Activated CD8-positive, alpha-beta T cell treated with anti-CD3 and anti-CD28 coated beads, Interleukin-2, amount 10 ng/mL, durations not matched to agents 7 days and 5 days (primary cell): ENCODE measurements around the gene PPCS. TPM values are rescaled to one million over a fixed set of nuclear protein-coding genes. Genes with fewer than 3 reads are reported as not detected.
"Not testable (repeated sequence)": the region's sequence is repeated elsewhere in the genome, so short reads cannot be mapped to it uniquely, and the experiment has no call there.

Experiments
- ATAC-seq: fragments of 150-1000 bp; cut with Tn5 transposase; one replicate; pipeline ENCODE4 v1.10.0; 2021; ENCODE audit warnings: moderate library complexity
- CTCF ChIA-PET: fragments of 350-600 bp; sonication (Branson Sonifier 250); formaldehyde crosslinking; loops from one replicate; lab custom pipeline; 2021; ENCODE audit warnings: antibody characterized with exemption; lab: Charles Lee
- POLR2A ChIA-PET: fragments of 350-600 bp; sonication (Branson Sonifier 250); formaldehyde crosslinking; loops from one replicate; lab custom pipeline; 2021; ENCODE audit warnings: antibody characterized with exemption; lab: Charles Lee
- DNase-seq: peaks from one replicate; pipeline ENCODE4 v3.0.0-alpha.2; 2020
- H3K27ac Mint-ChIP-seq: one replicate; pipeline ENCODE4 v1.8.0; 2021; ENCODE audit warnings: mild to moderate bottlenecking, mixed read lengths
- H3K27me3 Mint-ChIP-seq: one replicate; pipeline ENCODE4 v1.8.0; 2021; ENCODE audit warnings: low read depth, mixed read lengths
- H3K36me3 Mint-ChIP-seq: one replicate; pipeline ENCODE4 v1.8.0; 2021; ENCODE audit warnings: low read depth, mixed read lengths
- H3K4me1 Mint-ChIP-seq: one replicate; pipeline ENCODE4 v1.8.0; 2021; ENCODE audit warnings: low read depth, mixed read lengths
- H3K4me3 Mint-ChIP-seq: one replicate; pipeline ENCODE4 v1.8.0; 2021; ENCODE audit warnings: mild to moderate bottlenecking, mixed read lengths
- H3K9me3 Mint-ChIP-seq: one replicate; pipeline ENCODE4 v1.8.0; 2022; ENCODE audit warnings: mixed read lengths; ENCODE audit not compliant: insufficient read depth
- total RNA-seq, 2 experiments: library from RNA; stranded (reverse); gene quantifications; one replicate each; pipeline ENCODE4 v1.2.3, GENCODE V29; 2021

Gene PPCS
- total RNA-seq, 2 experiments from 2014 or later, result 34.4 to 36.2 TPM

DNA sequence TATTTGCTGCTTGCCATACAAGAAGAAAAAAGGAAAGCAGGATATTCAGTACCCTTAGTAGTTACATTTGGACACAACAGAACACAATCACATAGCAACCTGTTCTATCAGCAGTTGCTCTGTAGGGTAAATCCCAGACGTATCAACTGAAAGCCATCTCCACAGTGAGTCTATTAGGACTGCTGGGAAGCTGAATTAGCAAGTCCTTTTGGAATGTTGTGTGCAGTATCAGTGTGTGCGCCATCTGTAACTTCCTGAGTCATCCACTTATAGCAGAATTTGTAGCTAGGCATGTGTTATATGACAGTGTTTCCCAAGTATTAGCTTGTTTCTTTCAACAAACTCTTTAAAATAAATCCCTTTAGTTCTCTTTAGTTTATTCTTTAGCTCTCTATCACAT lies 28.0 kb downstream of the PPCS start:
- Mint-ChIP-seq H3K36me3 (no peaks in the 10 kb centered on the region), H3K27ac (no peak overlapping the region), H3K4me3 (no peak overlapping the region), H3K9me3 (no peaks in the 10 kb centered on the region), H3K27me3 (peaks cover 2% of the 10 kb centered on the region), H3K4me1 (no peaks in the 10 kb centered on the region)
- ChIA-PET POLR2A (no interaction called here), CTCF (interaction anchor here (1.5 kb wide), 1 partner anchor 9 kb away, joined by 3 read pairs; no protein-coding TSS in a partner anchor)
- ATAC-seq (no peak), DNase-seq (no peak)

DNA sequence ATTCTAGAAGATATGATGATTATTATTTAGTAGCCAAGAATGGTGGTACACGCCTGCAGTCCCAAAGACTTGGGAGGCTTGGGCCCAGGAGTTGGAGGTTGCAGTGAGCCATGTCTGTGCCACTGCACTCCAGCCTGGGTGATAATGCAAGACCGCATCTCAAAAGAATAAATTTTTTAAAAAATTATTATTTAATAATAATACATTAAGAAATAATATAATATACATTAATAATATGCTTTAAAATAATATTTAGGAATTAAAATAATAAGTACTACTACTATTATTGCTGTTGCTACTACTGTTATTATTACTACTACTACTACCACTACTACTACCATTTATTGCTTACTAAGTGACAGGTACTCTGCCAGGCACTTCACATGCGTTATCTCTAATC lies 33.9 kb downstream of the PPCS start:
- no peak for ATAC-seq
- Mint-ChIP-seq H3K27ac (no peak overlapping the region), H3K27me3 (peaks cover 2% of the 10 kb centered on the region), H3K4me3 (no peak overlapping the region), H3K9me3 (no peaks in the 10 kb centered on the region), H3K36me3 (no peaks in the 10 kb centered on the region), H3K4me1 (no peaks in the 10 kb centered on the region)
- no peak for DNase-seq
- CTCF ChIA-PET, result no interaction called here
- POLR2A ChIA-PET, result no interaction called here

DNA sequence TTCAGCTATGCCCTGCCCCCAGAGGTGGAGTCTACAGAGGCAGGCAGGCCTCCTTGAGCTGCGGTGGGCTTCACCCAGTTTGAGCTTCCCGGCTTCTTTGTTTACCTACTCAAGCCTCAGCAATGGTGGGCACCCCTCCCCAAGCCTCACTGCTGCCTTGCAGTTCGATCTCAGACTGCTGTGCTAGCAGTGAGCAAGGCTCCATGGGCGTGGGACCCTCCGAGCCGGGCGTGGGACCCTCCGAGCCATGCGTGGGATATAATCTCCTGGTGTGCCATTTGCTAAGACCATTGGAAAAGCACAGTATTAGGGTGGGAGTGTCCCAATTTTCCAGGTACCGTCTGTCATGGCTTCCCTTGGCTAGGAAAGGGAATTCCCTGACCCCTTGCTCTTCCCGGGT lies 45.7 kb downstream of the PPCS start:
- CTCF ChIA-PET, ATAC-seq, H3K4me1 Mint-ChIP-seq, H3K27ac Mint-ChIP-seq, H3K36me3 Mint-ChIP-seq, H3K4me3 Mint-ChIP-seq, POLR2A ChIA-PET, DNase-seq, H3K27me3 Mint-ChIP-seq: not testable (repeated sequence)
- peaks cover 28% of the 10 kb centered on the region for H3K9me3 Mint-ChIP-seq

DNA sequence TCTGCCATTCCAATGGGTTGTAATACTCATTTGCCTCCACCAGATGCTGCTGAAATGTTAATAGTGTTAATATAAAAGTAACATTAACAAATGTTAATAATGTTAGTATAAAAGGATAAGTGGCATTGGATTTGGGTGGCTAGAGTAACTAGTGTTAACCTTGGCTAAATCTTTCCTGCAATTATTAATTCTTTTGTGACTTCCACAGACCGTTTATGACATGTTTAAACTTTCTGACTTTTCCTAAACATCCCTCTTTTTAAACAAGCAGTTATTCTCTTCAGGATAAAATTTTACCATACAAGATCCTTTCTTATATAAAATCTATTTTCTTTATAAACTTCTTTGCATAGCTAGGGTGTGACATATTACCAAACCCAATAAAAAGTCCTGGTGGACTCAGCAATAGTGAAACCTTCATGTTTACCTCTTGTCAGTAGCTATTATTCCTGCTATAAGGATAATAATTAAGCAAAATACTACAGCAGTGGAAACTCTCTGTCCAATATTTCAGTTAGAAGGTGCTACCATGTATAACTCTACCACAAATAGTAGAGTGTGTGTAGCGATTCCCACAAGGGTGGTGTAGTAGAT lies 48.3 kb downstream of the PPCS start:
- POLR2A ChIA-PET, result no interaction called here
- CTCF ChIA-PET, result no interaction called here
- no peak overlapping the region for H3K4me3 Mint-ChIP-seq
- ATAC-seq (no peak), DNase-seq (no peak)
- peaks cover 7% of the 10 kb centered on the region for H3K36me3 Mint-ChIP-seq
- no peak overlapping the region for H3K27ac Mint-ChIP-seq
- no peaks in the 10 kb centered on the region for H3K4me1 Mint-ChIP-seq
- no peaks in the 10 kb centered on the region for H3K27me3 Mint-ChIP-seq
- H3K9me3 Mint-ChIP-seq, result peaks cover 28% of the 10 kb centered on the region

DNA sequence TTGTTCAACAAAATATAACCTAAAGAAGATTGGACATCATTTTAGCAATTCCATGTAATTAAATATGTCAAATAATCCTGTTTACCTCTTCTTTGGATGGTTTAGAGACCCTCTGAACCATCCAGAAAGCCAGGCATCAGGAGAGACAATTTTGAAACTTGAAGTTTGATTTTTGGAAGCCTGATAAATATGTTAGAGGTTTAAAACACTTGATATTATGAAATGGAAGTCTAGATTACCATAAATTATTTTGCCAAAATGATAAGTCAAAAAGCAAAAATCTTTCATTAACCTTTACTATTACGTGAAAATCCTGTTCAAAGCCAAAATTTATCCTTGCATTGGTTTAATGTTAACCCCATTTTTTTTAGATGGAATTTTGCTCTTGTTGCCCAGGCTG lies 50.2 kb downstream of the PPCS start:
- Mint-ChIP-seq H3K27ac (no peak overlapping the region), H3K9me3 (peaks cover 37% of the 10 kb centered on the region), H3K4me3 (no peak overlapping the region), H3K27me3 (no peaks in the 10 kb centered on the region), H3K4me1 (no peaks in the 10 kb centered on the region), H3K36me3 (peaks cover 5% of the 10 kb centered on the region)
- ATAC-seq, result no peak
- ChIA-PET CTCF (no interaction called here), POLR2A (no interaction called here)
- no peak for DNase-seq

Other genes with a start within 250 kb of the PPCS start
- gene FOXJ3, start 121.3 kb upstream of the PPCS start, total RNA-seq, result 10 to 100 TPM; 41.5 to 44.5 TPM
- gene RIMKLA, start 75.8 kb upstream of the PPCS start, total RNA-seq, result 1 to 10 TPM; 2.5 TPM
- gene ZMYND12, start 521 bp upstream of the PPCS start, total RNA-seq, result under 1 TPM; 0.63 to 0.79 TPM
- gene CCDC30, start 6.7 kb downstream of the PPCS start, total RNA-seq, result 1 to 10 TPM; 1.7 to 2.2 TPM
- gene PPIH, start 201.9 kb downstream of the PPCS start, total RNA-seq, result 100 to 1,000 TPM; 112 to 121 TPM
- 100 to 1,000 TPM; 733 to 791 TPM for gene YBX1, start 225.9 kb downstream of the PPCS start, total RNA-seq